ENCODE measurements around the gene PARP8.

DNA sequence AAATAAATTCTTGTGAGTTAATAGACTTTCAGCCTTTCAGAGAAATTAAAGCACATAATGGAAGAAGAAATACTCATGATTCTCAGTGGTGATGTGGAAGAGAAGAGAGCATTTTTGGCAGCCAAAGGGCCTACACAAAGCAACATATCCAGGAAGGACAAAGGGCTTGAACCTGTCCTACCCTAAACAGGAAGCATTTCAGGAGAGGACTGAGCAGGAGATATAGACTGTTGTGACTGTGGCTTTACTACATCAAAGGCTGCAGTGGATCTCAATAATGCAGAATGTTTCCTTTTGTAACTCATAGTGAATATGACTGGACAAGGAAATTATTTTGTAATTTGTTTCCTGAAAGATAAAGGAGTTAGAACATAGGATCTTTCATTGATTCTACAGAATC is 1.3 kb upstream of the PARP8 start:
- TF ChIP-seq, protein P1, sequence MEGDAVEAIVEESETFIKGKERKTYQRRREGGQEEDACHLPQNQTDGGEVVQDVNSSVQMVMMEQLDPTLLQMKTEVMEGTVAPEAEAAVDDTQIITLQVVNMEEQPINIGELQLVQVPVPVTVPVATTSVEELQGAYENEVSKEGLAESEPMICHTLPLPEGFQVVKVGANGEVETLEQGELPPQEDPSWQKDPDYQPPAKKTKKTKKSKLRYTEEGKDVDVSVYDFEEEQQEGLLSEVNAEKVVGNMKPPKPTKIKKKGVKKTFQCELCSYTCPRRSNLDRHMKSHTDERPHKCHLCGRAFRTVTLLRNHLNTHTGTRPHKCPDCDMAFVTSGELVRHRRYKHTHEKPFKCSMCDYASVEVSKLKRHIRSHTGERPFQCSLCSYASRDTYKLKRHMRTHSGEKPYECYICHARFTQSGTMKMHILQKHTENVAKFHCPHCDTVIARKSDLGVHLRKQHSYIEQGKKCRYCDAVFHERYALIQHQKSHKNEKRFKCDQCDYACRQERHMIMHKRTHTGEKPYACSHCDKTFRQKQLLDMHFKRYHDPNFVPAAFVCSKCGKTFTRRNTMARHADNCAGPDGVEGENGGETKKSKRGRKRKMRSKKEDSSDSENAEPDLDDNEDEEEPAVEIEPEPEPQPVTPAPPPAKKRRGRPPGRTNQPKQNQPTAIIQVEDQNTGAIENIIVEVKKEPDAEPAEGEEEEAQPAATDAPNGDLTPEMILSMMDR (IDR thresholded peaks at IDR 0.05) = no peak
- TF ChIP-seq POLR2A (IDR thresholded peaks at IDR 0.05) = no peak

Data from Peyer's patch (tissue), 4 donors.